Transverse colon (tissue), 4 donors: ENCODE data around the gene ZNF124.
"Not testable (repeated sequence)": the region's sequence is repeated elsewhere in the genome, so short reads cannot be mapped to it uniquely, and the experiment has no call there.

ENCODE experiments used
- POLR2A ChIP-seq: fragments of 450-650 bp; IDR thresholded peaks from one replicate; pipeline ENCODE4 v1.6.1; 2016; ENCODE audit warnings: antibody characterized with exemption, mild to moderate bottlenecking, moderate library complexity
- POLR2AphosphoS5 ChIP-seq, 3 donors: sonication (generic); formaldehyde crosslinking; IDR thresholded peaks; one replicate each; pipeline ENCODE4 v1.6.1; 2016; ENCODE audit warnings: antibody characterized with exemption in 3 of 3
- TF ChIP-seq, protein P1 (sequence below), 5 experiments: fragments of 200-600 bp in 3 of 5; fragments of 450-650 bp in 2 of 5; sonication (generic) in 3 of 5; IDR thresholded peaks; 1 replicate in 2 of 5; 2 replicates in 3 of 5; pipeline ENCODE4 v1.5.1; 2016 to 2017; ENCODE audit warnings: antibody characterized with exemption in 5 of 5, inconsistent platforms in 3 of 5, mild to moderate bottlenecking in 2 of 5, moderate library complexity in 1 of 5

DNA sequence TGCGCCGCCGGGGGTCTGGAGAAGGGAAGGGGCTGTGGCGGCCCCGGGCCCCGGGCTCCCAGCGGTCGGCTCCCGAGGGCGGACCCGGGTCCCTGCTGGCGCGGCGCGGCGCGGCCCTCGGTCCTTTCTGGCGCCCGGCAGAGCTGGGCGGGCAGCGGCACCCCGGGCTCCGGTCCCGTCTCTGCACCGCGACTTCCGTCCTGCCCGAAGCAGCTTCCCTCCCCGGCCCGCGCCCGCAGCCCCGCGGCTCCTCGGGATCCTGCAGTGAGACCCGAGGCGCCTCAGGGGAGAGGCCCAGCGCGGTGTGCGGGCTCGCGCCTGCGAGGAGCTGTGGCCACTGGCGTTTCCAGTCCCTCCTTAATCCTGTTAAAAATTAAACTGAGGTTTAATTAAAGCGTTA is 45.2 kb downstream of the ZNF124 start:
- TF ChIP-seq, protein P1, sequence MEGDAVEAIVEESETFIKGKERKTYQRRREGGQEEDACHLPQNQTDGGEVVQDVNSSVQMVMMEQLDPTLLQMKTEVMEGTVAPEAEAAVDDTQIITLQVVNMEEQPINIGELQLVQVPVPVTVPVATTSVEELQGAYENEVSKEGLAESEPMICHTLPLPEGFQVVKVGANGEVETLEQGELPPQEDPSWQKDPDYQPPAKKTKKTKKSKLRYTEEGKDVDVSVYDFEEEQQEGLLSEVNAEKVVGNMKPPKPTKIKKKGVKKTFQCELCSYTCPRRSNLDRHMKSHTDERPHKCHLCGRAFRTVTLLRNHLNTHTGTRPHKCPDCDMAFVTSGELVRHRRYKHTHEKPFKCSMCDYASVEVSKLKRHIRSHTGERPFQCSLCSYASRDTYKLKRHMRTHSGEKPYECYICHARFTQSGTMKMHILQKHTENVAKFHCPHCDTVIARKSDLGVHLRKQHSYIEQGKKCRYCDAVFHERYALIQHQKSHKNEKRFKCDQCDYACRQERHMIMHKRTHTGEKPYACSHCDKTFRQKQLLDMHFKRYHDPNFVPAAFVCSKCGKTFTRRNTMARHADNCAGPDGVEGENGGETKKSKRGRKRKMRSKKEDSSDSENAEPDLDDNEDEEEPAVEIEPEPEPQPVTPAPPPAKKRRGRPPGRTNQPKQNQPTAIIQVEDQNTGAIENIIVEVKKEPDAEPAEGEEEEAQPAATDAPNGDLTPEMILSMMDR (IDR thresholded peaks at IDR 0.05): not testable (repeated sequence)
- not testable (repeated sequence) for TF ChIP-seq POLR2A; POLR2AphosphoS5 (IDR thresholded peaks at IDR 0.05)
